Effector memory CD8-positive, alpha-beta T cell (primary cell): ENCODE results near the gene AGRN.
"Not testable (repeated sequence)": the region's sequence is repeated elsewhere in the genome, so short reads cannot be mapped to it uniquely, and the experiment has no call there.

Source experiments
- ATAC-seq: fragments of 150-1000 bp; cut with Tn5 transposase; replicated peaks from 2 replicates; pipeline ENCODE4 v1.10.0; 2021; ENCODE audit warnings: mild to moderate bottlenecking, moderate library complexity
- DNase-seq, 3 experiments: peaks; one replicate each; pipeline ENCODE4 v3.0.0; 2021
- H3K27ac Mint-ChIP-seq, 2 donors: one replicate each; pipeline ENCODE4 v1.8.0; 2022; ENCODE audit warnings: mild to moderate bottlenecking in 2 of 2, mixed read lengths in 2 of 2, moderate library complexity in 2 of 2
- H3K27me3 Mint-ChIP-seq, 2 donors: one replicate each; pipeline ENCODE4 v1.8.0; 2022; ENCODE audit warnings: mixed read lengths in 2 of 2
- H3K36me3 Mint-ChIP-seq: one replicate; pipeline ENCODE4 v1.8.0; 2022; ENCODE audit warnings: mild to moderate bottlenecking, moderate library complexity, mixed read lengths; ENCODE audit not compliant: insufficient read depth
- H3K4me1 Mint-ChIP-seq, 2 donors: one replicate each; pipeline ENCODE4 v1.8.0; 2022; ENCODE audit warnings: low read depth in 2 of 2, mixed read lengths in 2 of 2
- H3K4me3 Mint-ChIP-seq, 2 donors: one replicate each; pipeline ENCODE4 v1.8.0; 2022; ENCODE audit warnings: mild to moderate bottlenecking in 2 of 2, mixed read lengths in 2 of 2, moderate library complexity in 2 of 2
- H3K9me3 Mint-ChIP-seq, 2 donors: one replicate each; pipeline ENCODE4 v1.8.0; 2022; ENCODE audit warnings: mixed read lengths in 2 of 2
- total RNA-seq, 9 experiments: gene quantifications; one replicate each; lab custom pipeline; 2026; lab: John Stamatoyannopoulos, UW

Gene AGRN
- 3.9 to 28.4 (median 13.2) reads per million in 9 experiments for total RNA-seq

- Mint-ChIP-seq H3K4me1 (peaks cover 0 to 5% of the 10 kb centered on the region in 2 donors), H3K27me3 (peaks cover 4 to 17% of the 10 kb centered on the region in 2 donors), H3K27ac (no peak within 1 kb of the TSS), H3K36me3 (peaks cover 3% of the 10 kb centered on the region), H3K9me3 (no peaks in the 10 kb centered on the region), H3K4me3 (peak within 1 kb of the TSS; percentile 67 to 68)
- no peak for DNase-seq
- ATAC-seq = peak; percentile 32
Measured at GRCh38 chr1:1020000-1020404, at the start of gene AGRN. TSS of gene AGRN (plus strand) at chr1:1020120. CDS start at chr1:1020173, 53 bp downstream.

- H3K4me1 Mint-ChIP-seq = no peaks in the 10 kb centered on the region
- no peak overlapping the region for H3K27ac Mint-ChIP-seq
- H3K9me3 Mint-ChIP-seq = no peaks in the 10 kb centered on the region
- DNase-seq (no peak), ATAC-seq (no peak)
- H3K36me3 Mint-ChIP-seq = no peaks in the 10 kb centered on the region
- peaks cover 6 to 36% of the 10 kb centered on the region in 2 donors for H3K27me3 Mint-ChIP-seq
- no peak overlapping the region for H3K4me3 Mint-ChIP-seq
Measured at GRCh38 chr1:970242-970972, 49.5 kb upstream of the AGRN start.

- Mint-ChIP-seq H3K27me3 (peaks cover 13 to 44% of the 10 kb centered on the region in 2 donors), H3K27ac (no peak overlapping the region)
- ATAC-seq = no peak
Measured at GRCh38 chr1:970973-971730, 48.8 kb upstream of the AGRN start.

DNA sequence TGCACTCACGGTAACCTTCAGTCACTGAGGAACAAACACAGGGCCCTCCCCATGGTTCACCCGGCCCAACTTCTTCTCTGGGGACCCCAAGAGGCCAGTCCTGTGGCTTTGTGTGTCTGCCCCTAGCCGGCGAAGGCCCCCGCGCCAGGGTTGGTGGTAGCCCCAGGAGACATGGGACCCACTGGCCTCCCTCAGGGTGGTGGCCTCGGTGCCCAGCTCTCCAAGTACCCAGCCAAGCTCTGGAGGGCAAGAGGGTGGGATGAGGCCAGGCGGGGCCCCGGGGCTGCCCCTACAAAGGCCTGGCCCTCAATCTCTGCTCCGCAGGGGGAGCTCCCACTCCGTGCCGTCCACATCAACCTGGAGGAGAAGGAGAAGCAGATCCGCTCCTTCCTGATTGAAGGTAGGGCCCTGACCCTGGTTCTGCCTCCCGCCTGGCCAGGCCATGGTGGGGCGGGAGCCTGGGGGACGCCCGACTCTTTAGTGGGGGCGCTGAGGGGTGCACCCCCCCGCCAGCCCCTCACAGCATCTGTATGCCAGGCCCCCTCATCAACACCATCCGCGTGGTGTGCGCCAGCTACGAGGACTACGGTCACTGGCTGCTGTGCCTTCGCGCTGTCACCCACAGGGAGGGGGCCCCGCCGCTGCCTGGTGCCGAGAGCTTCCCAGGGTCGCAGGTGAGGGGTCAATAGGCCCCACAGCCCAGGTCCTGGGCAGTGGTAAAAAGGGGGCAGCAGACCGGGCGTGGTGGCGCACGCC lies 48.0 kb upstream of the AGRN start:
- Mint-ChIP-seq H3K4me1 (peaks cover 5 to 6% of the 10 kb centered on the region in 2 donors), H3K36me3 (no peaks in the 10 kb centered on the region), H3K27me3 (peaks cover 13 to 45% of the 10 kb centered on the region in 2 donors), H3K27ac (no peak overlapping the region), H3K4me3 (no peak overlapping the region), H3K9me3 (no peaks in the 10 kb centered on the region)
- ATAC-seq (no peak), DNase-seq (no peak)

More at GRCh38 chr1:970973-971730, 48.8 kb upstream of the AGRN start:
- DNase-seq = no peak
- no peak overlapping the region for H3K4me3 Mint-ChIP-seq
- peaks cover 5 to 6% of the 10 kb centered on the region in 2 donors for H3K4me1 Mint-ChIP-seq
- H3K9me3 Mint-ChIP-seq = no peaks in the 10 kb centered on the region
- H3K36me3 Mint-ChIP-seq = no peaks in the 10 kb centered on the region

- H3K9me3 Mint-ChIP-seq = no peaks in the 10 kb centered on the region
- no peaks in the 10 kb centered on the region for H3K36me3 Mint-ChIP-seq
- ATAC-seq (no peak), DNase-seq (no peak)
- no peak overlapping the region for H3K27ac Mint-ChIP-seq
- H3K4me1 Mint-ChIP-seq = peaks cover 5 to 6% of the 10 kb centered on the region in 2 donors
- no peak overlapping the region for H3K4me3 Mint-ChIP-seq
- peaks cover 13 to 45% of the 10 kb centered on the region in 2 donors for H3K27me3 Mint-ChIP-seq
Measured at GRCh38 chr1:972726-973458, 47.0 kb upstream of the AGRN start.

DNA sequence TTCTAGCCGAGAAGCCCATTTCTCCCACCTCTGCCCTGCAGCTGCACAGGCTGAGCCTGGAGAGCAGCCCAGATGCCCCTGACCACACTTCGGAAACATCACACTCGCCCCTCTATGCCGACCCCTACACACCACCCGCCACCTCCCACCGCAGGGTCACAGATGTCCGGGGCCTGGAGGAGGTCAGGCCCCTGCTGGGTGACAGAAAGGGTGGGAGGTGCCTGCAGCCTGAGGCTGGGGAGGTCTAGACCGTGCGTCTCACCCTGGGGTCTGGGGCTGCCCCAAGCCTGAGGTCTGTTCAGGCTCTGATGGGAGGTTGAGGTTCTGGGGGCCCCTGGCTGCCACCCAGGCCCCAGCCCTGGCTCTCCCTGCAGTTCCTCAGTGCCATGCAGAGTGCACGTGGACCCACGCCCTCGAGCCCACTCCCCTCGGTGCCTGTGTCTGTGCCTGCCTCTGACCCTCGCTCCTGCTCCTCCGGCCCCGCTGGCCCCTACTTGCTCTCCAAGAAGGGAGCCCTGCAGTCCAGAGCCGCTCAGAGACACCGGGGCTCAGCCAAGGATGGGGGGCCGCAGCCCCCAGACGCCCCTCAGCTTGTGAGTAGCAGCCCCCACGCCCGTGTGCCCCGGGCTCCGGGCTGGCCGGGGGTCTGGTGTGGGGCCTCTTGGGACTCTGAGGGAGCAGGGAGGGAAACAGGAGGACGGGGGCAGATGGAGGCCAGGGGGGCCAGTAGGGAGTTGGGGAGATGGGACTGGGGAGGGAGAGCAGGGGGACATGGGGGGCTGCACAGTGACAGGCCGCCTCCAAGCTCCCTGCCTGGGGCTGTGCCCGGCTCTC lies 46.2 kb upstream of the AGRN start:
- Mint-ChIP-seq H3K9me3 (no peaks in the 10 kb centered on the region), H3K4me1 (peaks cover 5 to 9% of the 10 kb centered on the region in 2 donors), H3K4me3 (no peak overlapping the region), H3K36me3 (no peaks in the 10 kb centered on the region), H3K27me3 (peaks cover 13 to 44% of the 10 kb centered on the region in 2 donors), H3K27ac (no peak overlapping the region)
- ATAC-seq (no peak), DNase-seq (no peak)

DNA sequence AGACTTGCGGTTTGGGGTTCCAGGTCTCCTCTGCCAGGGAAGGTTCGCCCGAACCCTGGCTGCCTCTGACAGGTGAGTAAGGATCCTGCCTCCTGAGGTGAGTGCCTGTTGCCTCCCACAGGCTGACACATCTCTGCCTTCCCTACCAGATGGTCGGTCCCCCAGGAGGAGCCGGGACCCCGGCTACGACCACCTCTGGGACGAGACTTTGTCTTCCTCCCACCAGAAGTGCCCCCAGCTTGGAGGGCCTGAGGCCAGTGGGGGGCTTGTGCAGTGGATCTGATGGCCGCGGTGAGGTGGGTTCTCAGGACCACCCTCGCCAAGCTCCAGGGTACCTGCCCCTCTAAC lies 45.7 kb upstream of the AGRN start:
- Mint-ChIP-seq H3K27ac (no peak overlapping the region), H3K36me3 (no peaks in the 10 kb centered on the region), H3K4me3 (no peak overlapping the region), H3K9me3 (no peaks in the 10 kb centered on the region), H3K27me3 (peaks cover 13 to 40% of the 10 kb centered on the region in 2 donors), H3K4me1 (peaks cover 5 to 9% of the 10 kb centered on the region in 2 donors)
- no peak for DNase-seq
- no peak for ATAC-seq

GRCh38 chr1:974687-975328 lies 45.1 kb upstream of the AGRN start:
- ATAC-seq = no peak
- no peaks in the 10 kb centered on the region for H3K9me3 Mint-ChIP-seq
- H3K36me3 Mint-ChIP-seq = no peaks in the 10 kb centered on the region
- H3K27me3 Mint-ChIP-seq = peaks cover 13 to 35% of the 10 kb centered on the region in 2 donors
- peak overlapping the region in 1 of 2 donors; percentile 53 for H3K4me3 Mint-ChIP-seq
- H3K4me1 Mint-ChIP-seq = peaks cover 5 to 9% of the 10 kb centered on the region in 2 donors
- DNase-seq = no peak
- no peak overlapping the region for H3K27ac Mint-ChIP-seq

GRCh38 chr1:975365-975764 lies 44.6 kb upstream of the AGRN start:
- peak overlapping the region in 1 of 2 donors; percentile 62 for H3K4me3 Mint-ChIP-seq
- H3K4me1 Mint-ChIP-seq = peaks cover 5 to 9% of the 10 kb centered on the region in 2 donors
- no peak overlapping the region for H3K27ac Mint-ChIP-seq
- no peak for DNase-seq
- H3K9me3 Mint-ChIP-seq = no peaks in the 10 kb centered on the region
- H3K36me3 Mint-ChIP-seq = no peaks in the 10 kb centered on the region
- ATAC-seq = no peak
- H3K27me3 Mint-ChIP-seq = peaks cover 13 to 35% of the 10 kb centered on the region in 2 donors

- DNase-seq (peak; percentile 54 to 65 (median 58)), ATAC-seq (peak; percentile 94)
- H3K36me3 Mint-ChIP-seq = no peaks in the 10 kb centered on the region
- H3K9me3 Mint-ChIP-seq = no peaks in the 10 kb centered on the region
- H3K27me3 Mint-ChIP-seq = peaks cover 13 to 35% of the 10 kb centered on the region in 2 donors
- H3K4me3 Mint-ChIP-seq = peak overlapping the region; percentile 38 to 62
- peak overlapping the region in 1 of 2 donors; percentile 53 for H3K27ac Mint-ChIP-seq
- H3K4me1 Mint-ChIP-seq = peaks cover 5 to 9% of the 10 kb centered on the region in 2 donors
Measured at GRCh38 chr1:975896-976683, 43.8 kb upstream of the AGRN start.

GRCh38 chr1:976791-977190 lies 43.1 kb upstream of the AGRN start:
- not testable (repeated sequence) for H3K27ac Mint-ChIP-seq, DNase-seq, H3K4me3 Mint-ChIP-seq, H3K4me1 Mint-ChIP-seq, H3K9me3 Mint-ChIP-seq, H3K36me3 Mint-ChIP-seq, ATAC-seq
- H3K27me3 Mint-ChIP-seq = peaks cover 13 to 35% of the 10 kb centered on the region in 2 donors
